NCI-H226 (cell line): Measurements from ENCODE around the gene AKAP13.
"Not testable (repeated sequence)": the region's sequence is repeated elsewhere in the genome, so short reads cannot be mapped to it uniquely, and the experiment has no call there.

Source experiments
- DNase-seq: peaks from one replicate; pipeline ENCODE4 v3.0.0-alpha.2; 2015

The AKAP13 gene

GRCh38 chr15:85778107-85778776, 397.8 kb downstream of the AKAP13 start:
- DNase-seq, result no peak

DNA sequence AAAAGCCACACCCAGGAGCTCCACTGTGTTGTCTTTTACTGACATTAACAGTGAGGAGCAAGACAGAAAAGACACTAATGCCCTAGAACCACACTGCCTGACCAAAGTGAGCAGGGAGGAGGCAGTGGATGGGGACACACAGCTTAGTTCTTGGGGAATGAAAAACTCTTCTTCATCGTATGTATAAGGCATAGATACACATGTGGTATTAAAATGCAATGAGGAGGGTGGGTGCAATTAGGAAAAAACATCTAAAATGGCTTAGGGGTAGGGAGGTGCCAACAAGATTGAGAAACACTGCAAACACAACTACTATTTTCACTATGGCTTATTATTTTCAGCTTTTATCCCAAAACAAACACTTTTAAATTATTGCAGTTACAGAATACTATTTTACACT, 398.8 kb downstream of the AKAP13 start:
- no peak for DNase-seq

GRCh38 chr15:85780225-85780985, 400.0 kb downstream of the AKAP13 start:
- DNase-seq, result no peak

DNA sequence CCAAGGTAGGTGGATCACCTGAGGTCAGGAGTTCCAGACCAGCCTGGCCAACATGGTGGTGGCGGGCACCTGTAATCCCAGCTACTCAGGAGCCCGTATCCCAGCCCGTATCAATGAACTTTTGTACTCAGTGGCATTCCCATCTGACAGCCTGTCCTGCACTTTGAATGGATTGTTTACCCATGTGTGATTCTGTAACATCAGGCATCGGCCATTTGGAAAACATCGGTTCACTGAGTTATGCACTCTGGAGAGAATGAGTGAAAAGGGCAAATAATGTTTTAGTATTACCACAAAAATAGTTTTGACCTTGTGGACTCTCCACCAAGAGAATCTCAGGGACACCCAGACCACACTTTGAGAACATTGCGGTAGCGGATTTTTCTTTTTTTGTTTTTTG, 400.7 kb downstream of the AKAP13 start:
- DNase-seq, result no peak

- no peak for DNase-seq
Observed at GRCh38 chr15:85782064-85782463, 401.7 kb downstream of the AKAP13 start.

- DNase-seq, result peak; percentile 59
Observed at GRCh38 chr15:85785887-85786780, 405.7 kb downstream of the AKAP13 start.

DNA sequence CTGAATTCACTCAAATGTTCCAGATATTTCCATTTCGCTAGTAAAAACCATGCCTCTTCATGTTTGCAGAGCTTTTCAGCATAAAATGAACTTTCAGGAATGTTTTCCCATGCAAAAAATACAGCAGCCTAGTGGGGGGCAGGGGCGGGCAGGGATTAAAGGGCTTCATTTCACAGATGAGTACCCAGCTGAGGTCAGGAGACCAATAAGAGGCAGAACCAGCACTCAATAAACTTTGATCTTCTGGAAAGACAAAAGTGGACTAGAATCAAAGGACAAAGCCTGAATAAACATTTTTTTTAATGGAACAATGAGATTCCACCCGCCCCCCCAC, 406.3 kb downstream of the AKAP13 start:
- DNase-seq, result no peak

DNA sequence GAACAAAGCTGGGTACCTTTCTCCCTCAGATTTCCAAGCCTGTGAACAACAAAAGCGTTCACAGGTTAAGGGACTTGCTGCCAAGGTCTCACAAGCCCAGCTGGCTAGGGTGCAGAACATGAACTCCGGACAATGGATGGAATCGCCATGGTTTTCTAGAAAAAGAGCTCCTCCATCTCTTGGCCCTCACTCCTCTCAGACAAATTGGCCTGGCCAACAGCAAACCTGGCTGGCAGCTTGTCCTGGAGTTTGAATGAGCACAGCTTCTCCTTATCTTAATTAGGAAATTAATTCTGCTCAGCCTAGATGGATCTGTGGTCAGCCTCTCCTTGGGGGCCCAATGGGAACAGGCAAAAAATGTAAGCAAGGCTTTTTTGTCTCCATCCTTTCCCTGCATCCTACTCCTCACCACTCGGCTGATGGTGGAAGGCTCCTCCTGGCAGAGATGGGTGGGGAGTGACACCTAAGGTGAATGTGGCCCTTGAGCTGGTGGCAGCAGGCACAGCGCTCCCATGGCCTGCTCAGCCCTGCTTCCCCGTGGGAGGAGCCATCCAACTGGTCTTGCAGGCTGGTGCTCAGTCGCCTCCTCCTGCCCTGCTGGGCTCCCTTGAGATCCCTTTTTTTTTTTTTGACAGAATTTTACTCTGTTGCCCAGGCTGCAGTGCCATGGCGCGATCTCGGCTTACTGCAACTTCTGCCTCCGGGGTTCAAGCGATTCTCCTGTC, 408.5 kb downstream of the AKAP13 start:
- no peak for DNase-seq

GRCh38 chr15:85789496-85789875, 409.1 kb downstream of the AKAP13 start:
- no peak for DNase-seq

- DNase-seq, result no peak
Observed at GRCh38 chr15:85792102-85792731, 411.8 kb downstream of the AKAP13 start.

- no peak for DNase-seq
Observed at GRCh38 chr15:85792912-85793590, 412.6 kb downstream of the AKAP13 start.

GRCh38 chr15:85793641-85794597, 413.5 kb downstream of the AKAP13 start:
- DNase-seq, result no peak

DNA sequence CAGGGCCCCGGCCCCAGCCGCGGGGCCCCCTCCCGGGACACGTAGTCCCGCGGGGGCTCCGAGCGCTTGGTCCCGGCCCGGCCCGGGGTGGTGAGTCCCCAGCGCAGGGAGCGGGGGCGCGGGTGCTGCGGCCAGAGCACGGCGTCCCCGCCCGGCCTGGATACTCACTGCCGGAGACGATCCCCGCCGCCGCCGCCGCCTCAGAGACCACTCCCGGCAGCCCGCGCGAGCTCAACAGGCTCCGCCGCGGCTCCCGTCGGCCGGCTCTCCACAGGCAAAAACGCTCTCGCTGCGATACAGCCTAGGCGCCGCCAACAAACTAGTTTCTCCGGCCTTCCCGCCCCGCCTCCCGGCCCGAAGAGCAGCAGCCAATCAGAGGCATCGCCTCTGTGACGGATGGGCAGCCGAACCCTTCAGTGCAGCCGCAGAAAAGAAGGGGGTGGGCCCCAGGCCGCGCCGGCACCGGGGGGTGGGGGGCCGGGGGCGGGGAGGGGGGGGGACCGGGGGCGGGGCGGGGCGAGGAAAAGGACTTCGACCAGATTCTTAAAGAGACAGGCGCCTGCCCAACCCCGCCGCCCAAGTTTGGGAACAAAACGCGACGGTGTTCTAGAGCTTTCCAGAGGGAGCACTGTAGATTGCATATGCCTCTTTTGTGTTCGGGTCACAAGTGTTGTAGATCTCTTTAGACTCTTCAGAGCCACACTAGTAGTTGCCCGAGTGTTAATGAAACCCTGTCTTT, 414.4 kb downstream of the AKAP13 start, which contains the start of gene KLHL25:
KLHL25 (minus strand) TSS at position 328 of the 739 bp plus-strand sequence. CDS start 25,115 bp downstream, outside the sequence.
- peak; percentile 97 for DNase-seq

GRCh38 chr15:85795337-85796305, 415.2 kb downstream of the AKAP13 start:
- no peak for DNase-seq

- not testable (repeated sequence) for DNase-seq
Observed at GRCh38 chr15:85796371-85796770, 416.0 kb downstream of the AKAP13 start.
